Measurements from ENCODE around the gene EDDM3A.

- no peak for TF ChIP-seq POLR2A (IDR thresholded peaks at IDR 0.05; ENCODE audit: low read length)
- TF ChIP-seq ZNF302 (CRISPR knock-in tag; IDR thresholded peaks at IDR 0.05) = no peak
- TF ChIP-seq MYC (IDR thresholded peaks at IDR 0.05; ENCODE audit: borderline replicate concordance, low read length) = no peak
- TF ChIP-seq, protein P1, sequence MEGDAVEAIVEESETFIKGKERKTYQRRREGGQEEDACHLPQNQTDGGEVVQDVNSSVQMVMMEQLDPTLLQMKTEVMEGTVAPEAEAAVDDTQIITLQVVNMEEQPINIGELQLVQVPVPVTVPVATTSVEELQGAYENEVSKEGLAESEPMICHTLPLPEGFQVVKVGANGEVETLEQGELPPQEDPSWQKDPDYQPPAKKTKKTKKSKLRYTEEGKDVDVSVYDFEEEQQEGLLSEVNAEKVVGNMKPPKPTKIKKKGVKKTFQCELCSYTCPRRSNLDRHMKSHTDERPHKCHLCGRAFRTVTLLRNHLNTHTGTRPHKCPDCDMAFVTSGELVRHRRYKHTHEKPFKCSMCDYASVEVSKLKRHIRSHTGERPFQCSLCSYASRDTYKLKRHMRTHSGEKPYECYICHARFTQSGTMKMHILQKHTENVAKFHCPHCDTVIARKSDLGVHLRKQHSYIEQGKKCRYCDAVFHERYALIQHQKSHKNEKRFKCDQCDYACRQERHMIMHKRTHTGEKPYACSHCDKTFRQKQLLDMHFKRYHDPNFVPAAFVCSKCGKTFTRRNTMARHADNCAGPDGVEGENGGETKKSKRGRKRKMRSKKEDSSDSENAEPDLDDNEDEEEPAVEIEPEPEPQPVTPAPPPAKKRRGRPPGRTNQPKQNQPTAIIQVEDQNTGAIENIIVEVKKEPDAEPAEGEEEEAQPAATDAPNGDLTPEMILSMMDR (IDR thresholded peaks at IDR 0.05) = no peak
- TF ChIP-seq REST (IDR thresholded peaks at IDR 0.05) = no peak
- no peak for TF ChIP-seq NR3C1 (IDR thresholded peaks at IDR 0.05)
- no peak for TF ChIP-seq EHF (CRISPR knock-in tag; IDR thresholded peaks at IDR 0.05)
- no peak for TF ChIP-seq HDAC2 (IDR thresholded peaks at IDR 0.05)
- TF ChIP-seq, protein P2, sequence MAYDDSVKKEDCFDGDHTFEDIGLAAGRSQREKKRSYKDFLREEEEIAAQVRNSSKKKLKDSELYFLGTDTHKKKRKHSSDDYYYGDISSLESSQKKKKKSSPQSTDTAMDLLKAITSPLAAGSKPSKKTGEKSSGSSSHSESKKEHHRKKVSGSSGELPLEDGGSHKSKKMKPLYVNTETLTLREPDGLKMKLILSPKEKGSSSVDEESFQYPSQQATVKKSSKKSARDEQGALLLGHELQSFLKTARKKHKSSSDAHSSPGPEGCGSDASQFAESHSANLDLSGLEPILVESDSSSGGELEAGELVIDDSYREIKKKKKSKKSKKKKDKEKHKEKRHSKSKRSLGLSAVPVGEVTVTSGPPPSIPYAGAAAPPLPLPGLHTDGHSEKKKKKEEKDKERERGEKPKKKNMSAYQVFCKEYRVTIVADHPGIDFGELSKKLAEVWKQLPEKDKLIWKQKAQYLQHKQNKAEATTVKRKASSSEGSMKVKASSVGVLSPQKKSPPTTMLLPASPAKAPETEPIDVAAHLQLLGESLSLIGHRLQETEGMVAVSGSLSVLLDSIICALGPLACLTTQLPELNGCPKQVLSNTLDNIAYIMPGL (CRISPR knock-in tag; IDR thresholded peaks at IDR 0.05; ENCODE audit: borderline replicate concordance) = no peak
- no peak for TF ChIP-seq MAFK (IDR thresholded peaks at IDR 0.05; ENCODE audit: partially characterized antibody)
- TF ChIP-seq KDM1A (IDR thresholded peaks at IDR 0.05; ENCODE audit: low read depth) = no peak
- TF ChIP-seq TP53 (CRISPR knock-in tag; IDR thresholded peaks at IDR 0.05) = no peak
- TF ChIP-seq RFX5 (IDR thresholded peaks at IDR 0.05) = no peak
- TF ChIP-seq JUN (IDR thresholded peaks at IDR 0.05) = no peak
Measured at GRCh38 chr14:20711261-20711660, 34.4 kb upstream of the EDDM3A start.

Measured in A549 (cell line).